GM19455 (cell line): Measurements from ENCODE around the gene CD93.

ENCODE experiments used
- ATAC-seq: cut with Tn5 transposase; IDR thresholded peaks from one replicate; pipeline ENCODE4 v1.9.1; 2021; ENCODE audit not compliant: unreplicated experiment

CD93 gene

GRCh38 chr20:23039136-23039875 lies 46.8 kb downstream of the CD93 start:
- ATAC-seq, result no peak

- no peak for ATAC-seq
Observed at GRCh38 chr20:23037017-23037481, 49.1 kb downstream of the CD93 start.

GRCh38 chr20:23036371-23036770 lies 49.8 kb downstream of the CD93 start:
- ATAC-seq, result no peak

- ATAC-seq, result no peak
Observed at GRCh38 chr20:23035731-23036130, 50.4 kb downstream of the CD93 start.

GRCh38 chr20:23034721-23035671 lies 51.1 kb downstream of the CD93 start, which contains the start of gene SSTR4:
Gene SSTR4 (plus strand): TSS chr20:23035312. CDS start chr20:23035484, 172 bp downstream.
- no peak for ATAC-seq

- ATAC-seq, result no peak
Observed at GRCh38 chr20:23033918-23034317, 52.2 kb downstream of the CD93 start.

- no peak for ATAC-seq
Observed at GRCh38 chr20:23032750-23033078, 53.4 kb downstream of the CD93 start.

- no peak for ATAC-seq
Observed at GRCh38 chr20:23032056-23032749, 53.9 kb downstream of the CD93 start.

GRCh38 chr20:23031346-23031745 lies 54.8 kb downstream of the CD93 start:
- ATAC-seq, result no peak
